ENCODE results near the gene DGAT2L6. TPM values are rescaled to one million over a fixed set of nuclear protein-coding genes. Genes with fewer than 3 reads are reported as not detected.

Gene DGAT2L6
- total RNA-seq, 1 experiment from 2014 or later: not detected

DNA sequence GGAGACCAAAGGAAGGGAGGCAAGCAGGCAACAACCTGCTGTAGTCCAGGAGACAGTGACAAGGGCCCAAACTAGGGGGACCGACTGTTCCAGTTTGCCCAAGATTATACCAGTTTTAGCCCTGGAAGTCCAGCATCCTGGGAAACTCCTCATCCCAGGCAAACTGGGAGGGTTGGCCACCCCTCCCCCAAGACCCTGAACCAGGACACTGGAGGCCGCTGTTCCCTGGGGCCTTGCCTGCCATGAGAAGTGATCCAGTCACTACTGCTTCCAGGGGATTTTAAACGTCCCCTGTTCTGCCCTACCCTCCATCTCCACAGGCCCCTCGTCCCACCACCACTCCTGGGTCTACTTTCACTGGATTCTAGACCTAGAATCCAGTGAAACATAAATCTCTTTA is 4.3 kb upstream of the DGAT2L6 start:
- Mint-ChIP-seq H3K4me1 (ENCODE audit: low read depth, unreplicated experiment) (no peaks in the 10 kb centered on the region), H3K4me3 (ENCODE audit: unreplicated experiment) (no peak overlapping the region), H3K36me3 (ENCODE audit: insufficient read depth, unreplicated experiment) (no peaks in the 10 kb centered on the region), H3K27ac (ENCODE audit: unreplicated experiment) (no peak overlapping the region), H3K27me3 (ENCODE audit: insufficient read depth, unreplicated experiment) (no peaks in the 10 kb centered on the region), H3K9me3 (ENCODE audit: unreplicated experiment) (no peaks in the 10 kb centered on the region)
- no peaks in the 10 kb centered on the region for H3K27me3 ChIP-seq (replicated peaks; ENCODE audit: control insufficient read depth, insufficient read depth, low read length)
- intact Hi-C loops (cut with micrococcal nuclease; ENCODE audit: unreplicated experiment): no loop called here
- ChIA-PET POLR2A (no interaction called here), CTCF (no interaction called here)
- no peak overlapping the region for H3K4me3 ChIP-seq (ENCODE audit: low read depth, low read length)
- TF ChIP-seq, protein P1, sequence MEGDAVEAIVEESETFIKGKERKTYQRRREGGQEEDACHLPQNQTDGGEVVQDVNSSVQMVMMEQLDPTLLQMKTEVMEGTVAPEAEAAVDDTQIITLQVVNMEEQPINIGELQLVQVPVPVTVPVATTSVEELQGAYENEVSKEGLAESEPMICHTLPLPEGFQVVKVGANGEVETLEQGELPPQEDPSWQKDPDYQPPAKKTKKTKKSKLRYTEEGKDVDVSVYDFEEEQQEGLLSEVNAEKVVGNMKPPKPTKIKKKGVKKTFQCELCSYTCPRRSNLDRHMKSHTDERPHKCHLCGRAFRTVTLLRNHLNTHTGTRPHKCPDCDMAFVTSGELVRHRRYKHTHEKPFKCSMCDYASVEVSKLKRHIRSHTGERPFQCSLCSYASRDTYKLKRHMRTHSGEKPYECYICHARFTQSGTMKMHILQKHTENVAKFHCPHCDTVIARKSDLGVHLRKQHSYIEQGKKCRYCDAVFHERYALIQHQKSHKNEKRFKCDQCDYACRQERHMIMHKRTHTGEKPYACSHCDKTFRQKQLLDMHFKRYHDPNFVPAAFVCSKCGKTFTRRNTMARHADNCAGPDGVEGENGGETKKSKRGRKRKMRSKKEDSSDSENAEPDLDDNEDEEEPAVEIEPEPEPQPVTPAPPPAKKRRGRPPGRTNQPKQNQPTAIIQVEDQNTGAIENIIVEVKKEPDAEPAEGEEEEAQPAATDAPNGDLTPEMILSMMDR (IDR thresholded peaks at IDR 0.05; ENCODE audit: insufficient read depth in 1 of 2, low read depth in 1 of 2, low read length in 1 of 2, severe bottlenecking in 1 of 2, unreplicated experiment in 1 of 2): no peak
- no peaks in the 10 kb centered on the region for H3K36me3 ChIP-seq (ENCODE audit: control insufficient read depth, insufficient read depth, low read length)
- no peaks in the 10 kb centered on the region for H3K9me3 ChIP-seq
- peaks cover 13% of the 10 kb centered on the region for H3K4me1 ChIP-seq
- DNase-seq: no peak
- BruUV-seq (replicated peaks): no TSS peak

DNA sequence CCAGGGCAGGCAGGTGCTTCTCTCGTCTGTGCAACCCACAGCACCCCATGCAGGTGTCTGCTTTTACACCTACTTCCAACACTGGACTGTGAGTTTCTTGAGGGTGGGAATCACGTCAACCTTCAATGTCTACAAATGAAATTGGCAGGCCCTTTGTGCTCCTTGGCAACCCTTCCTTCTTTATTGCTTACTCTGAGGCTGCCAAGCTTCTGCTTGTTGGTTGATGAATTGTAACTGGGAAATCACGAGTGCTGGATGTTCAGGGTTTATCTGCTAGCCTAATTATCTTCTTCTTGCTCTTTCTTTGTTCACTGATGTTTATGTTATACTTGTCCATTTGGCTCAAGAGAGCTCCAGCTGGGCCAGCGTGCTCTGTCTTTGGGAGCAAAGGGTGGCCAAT is 2.5 kb upstream of the DGAT2L6 start:
- Mint-ChIP-seq H3K4me3 (ENCODE audit: unreplicated experiment) (no peak overlapping the region), H3K9me3 (ENCODE audit: unreplicated experiment) (no peaks in the 10 kb centered on the region), H3K36me3 (ENCODE audit: insufficient read depth, unreplicated experiment) (no peaks in the 10 kb centered on the region), H3K27ac (ENCODE audit: unreplicated experiment) (no peak overlapping the region), H3K27me3 (ENCODE audit: insufficient read depth, unreplicated experiment) (no peaks in the 10 kb centered on the region), H3K4me1 (ENCODE audit: low read depth, unreplicated experiment) (no peaks in the 10 kb centered on the region)
- DNase-seq: no peak
- ChIA-PET POLR2A (no interaction called here), CTCF (no interaction called here)
- Histone ChIP-seq H3K4me1 (no peaks in the 10 kb centered on the region), H3K36me3 (ENCODE audit: control insufficient read depth, insufficient read depth, low read length) (no peaks in the 10 kb centered on the region), H3K27me3 (replicated peaks; ENCODE audit: control insufficient read depth, insufficient read depth, low read length) (no peaks in the 10 kb centered on the region), H3K9me3 (no peaks in the 10 kb centered on the region), H3K4me3 (ENCODE audit: low read depth, low read length) (no peak overlapping the region)
- TF ChIP-seq, protein P1 (IDR thresholded peaks at IDR 0.05; ENCODE audit: insufficient read depth in 1 of 2, low read depth in 1 of 2, low read length in 1 of 2, severe bottlenecking in 1 of 2, unreplicated experiment in 1 of 2): no peak
- intact Hi-C loops (cut with micrococcal nuclease; ENCODE audit: unreplicated experiment): no loop called here
- BruUV-seq (replicated peaks): no TSS peak

DNA sequence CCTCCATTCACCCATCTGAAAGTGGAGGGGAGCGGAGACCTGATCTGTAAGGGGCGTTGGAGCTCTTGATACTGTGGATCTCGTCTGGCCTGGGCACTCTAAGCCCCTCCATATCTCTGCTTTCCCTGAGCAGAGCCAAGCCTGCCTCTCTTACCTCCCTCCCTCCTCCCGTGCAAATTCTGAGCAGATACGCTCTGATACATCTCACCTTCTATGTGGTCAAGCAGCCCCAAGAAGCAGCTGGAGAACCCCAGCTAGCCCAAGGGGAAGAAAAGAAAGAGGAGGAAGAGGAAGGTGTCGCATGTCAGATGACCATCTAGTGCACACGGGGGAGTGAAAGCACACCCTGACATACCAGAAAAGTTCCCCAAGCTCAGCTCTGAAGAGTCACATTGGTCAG is 1.9 kb upstream of the DGAT2L6 start:
- ChIA-PET CTCF (no interaction called here), POLR2A (no interaction called here)
- no peaks in the 10 kb centered on the region for H3K9me3 ChIP-seq
- H3K4me3 ChIP-seq (ENCODE audit: low read depth, low read length): no peak overlapping the region
- H3K27me3 Mint-ChIP-seq (ENCODE audit: insufficient read depth, unreplicated experiment): no peaks in the 10 kb centered on the region
- H3K4me1 Mint-ChIP-seq (ENCODE audit: low read depth, unreplicated experiment): no peaks in the 10 kb centered on the region
- no peak overlapping the region for H3K4me3 Mint-ChIP-seq (ENCODE audit: unreplicated experiment)
- H3K36me3 ChIP-seq (ENCODE audit: control insufficient read depth, insufficient read depth, low read length): no peaks in the 10 kb centered on the region
- no peak for DNase-seq
- H3K9me3 Mint-ChIP-seq (ENCODE audit: unreplicated experiment): no peaks in the 10 kb centered on the region
- no TSS peak for BruUV-seq (replicated peaks)
- no peaks in the 10 kb centered on the region for H3K27me3 ChIP-seq (replicated peaks; ENCODE audit: control insufficient read depth, insufficient read depth, low read length)
- H3K36me3 Mint-ChIP-seq (ENCODE audit: insufficient read depth, unreplicated experiment): no peaks in the 10 kb centered on the region
- intact Hi-C loops (cut with micrococcal nuclease; ENCODE audit: unreplicated experiment): no loop called here
- H3K4me1 ChIP-seq: no peaks in the 10 kb centered on the region
- TF ChIP-seq, protein P1 (IDR thresholded peaks at IDR 0.05; ENCODE audit: insufficient read depth in 1 of 2, low read depth in 1 of 2, low read length in 1 of 2, severe bottlenecking in 1 of 2, unreplicated experiment in 1 of 2): no peak
- H3K27ac Mint-ChIP-seq (ENCODE audit: unreplicated experiment): no peak overlapping the region

All from Caco-2 (cell line).